ENCODE measurements around the gene C1orf35.

The C1orf35 gene

DNA sequence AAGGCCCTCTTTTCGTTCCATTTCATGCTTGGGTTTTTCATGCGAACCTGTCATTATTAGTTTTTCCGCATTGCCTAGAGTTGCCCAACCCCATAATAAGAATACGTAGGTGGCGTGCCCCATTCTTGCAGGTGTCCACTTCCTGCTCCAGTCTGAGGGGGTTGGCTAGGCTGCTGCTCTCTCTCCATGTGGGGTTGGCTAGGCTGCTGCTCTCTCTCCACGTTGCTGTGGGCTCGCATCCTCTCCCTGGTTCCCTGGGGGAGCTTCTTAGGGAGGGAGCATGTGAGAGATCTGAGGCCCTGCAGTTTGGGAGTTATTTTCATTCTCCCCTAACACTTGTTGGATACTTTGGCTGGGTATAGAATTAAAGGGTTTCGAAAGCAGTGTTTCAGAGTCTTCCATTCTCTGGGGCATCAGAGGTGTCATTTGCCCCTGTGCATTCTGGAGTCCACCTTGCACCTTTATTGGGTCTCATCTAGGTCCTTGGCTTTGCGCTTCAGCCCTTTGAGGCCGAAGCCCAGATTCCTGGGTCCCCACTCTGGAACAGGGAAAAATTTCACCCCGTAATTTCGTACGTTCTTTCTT is 8.6 kb downstream of the C1orf35 start:
- DNase-seq (ENCODE audit: low spot score): no peak

GRCh38 chr1:228093050-228093906 is 9.8 kb downstream of the C1orf35 start:
- no peak for DNase-seq (ENCODE audit: low spot score)

DNA sequence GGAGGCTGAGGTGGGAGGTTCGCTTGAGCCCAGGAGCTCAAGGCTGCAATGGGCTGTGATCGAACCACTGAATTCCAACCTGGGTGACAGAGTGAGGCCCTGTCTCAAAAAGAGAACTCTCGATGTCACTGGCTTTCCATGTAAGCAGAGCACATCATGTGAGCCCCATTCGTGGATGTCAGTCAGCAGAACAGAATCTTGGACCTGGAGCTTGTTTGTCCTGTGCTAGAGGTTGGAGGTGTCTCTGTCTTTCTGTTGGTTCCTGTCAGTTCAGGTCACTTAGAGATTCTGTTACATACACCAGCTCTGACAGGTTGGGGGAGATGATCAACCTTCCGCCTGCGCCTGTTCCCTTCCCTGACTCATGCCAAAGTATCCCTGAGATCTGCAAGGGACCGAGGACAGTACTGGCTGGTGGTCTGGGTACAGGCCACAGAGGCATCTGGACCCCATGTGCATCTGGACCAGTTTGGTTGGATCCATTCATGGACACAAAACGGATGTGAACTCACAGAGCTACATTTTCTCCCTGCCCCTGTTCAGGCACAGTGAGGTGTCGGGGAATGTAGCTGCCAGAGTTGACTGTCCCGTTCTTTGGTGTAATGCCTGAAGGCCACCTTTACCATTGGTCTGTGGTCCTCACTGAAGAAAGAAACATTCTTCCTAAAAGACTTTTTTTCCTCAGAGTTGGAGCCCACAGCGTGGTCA is 10.6 kb downstream of the C1orf35 start:
- no peak for DNase-seq (ENCODE audit: low spot score)

DNA sequence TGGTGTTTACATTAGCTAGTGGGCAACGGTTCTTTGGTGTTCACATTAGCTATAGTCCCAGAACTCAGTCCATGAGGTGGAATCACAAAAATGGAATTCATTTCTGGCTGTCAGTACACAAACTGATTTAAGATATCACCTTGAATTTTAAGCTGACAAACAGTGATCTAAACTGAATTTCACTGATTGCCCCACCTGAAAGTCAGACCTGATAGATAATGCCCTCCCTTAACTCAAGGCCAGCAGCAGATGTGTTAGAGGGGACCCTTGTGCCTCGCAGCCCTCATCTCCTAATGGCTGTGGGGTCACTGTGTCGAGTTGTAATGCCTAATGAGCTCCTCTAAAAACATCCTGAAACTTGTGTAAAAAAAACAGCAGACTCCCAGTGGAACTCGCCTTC is 12.0 kb downstream of the C1orf35 start:
- no peak for DNase-seq (ENCODE audit: low spot score)

- DNase-seq (ENCODE audit: low spot score): no peak
Observed at GRCh38 chr1:228090613-228091081, 12.5 kb downstream of the C1orf35 start.

DNA sequence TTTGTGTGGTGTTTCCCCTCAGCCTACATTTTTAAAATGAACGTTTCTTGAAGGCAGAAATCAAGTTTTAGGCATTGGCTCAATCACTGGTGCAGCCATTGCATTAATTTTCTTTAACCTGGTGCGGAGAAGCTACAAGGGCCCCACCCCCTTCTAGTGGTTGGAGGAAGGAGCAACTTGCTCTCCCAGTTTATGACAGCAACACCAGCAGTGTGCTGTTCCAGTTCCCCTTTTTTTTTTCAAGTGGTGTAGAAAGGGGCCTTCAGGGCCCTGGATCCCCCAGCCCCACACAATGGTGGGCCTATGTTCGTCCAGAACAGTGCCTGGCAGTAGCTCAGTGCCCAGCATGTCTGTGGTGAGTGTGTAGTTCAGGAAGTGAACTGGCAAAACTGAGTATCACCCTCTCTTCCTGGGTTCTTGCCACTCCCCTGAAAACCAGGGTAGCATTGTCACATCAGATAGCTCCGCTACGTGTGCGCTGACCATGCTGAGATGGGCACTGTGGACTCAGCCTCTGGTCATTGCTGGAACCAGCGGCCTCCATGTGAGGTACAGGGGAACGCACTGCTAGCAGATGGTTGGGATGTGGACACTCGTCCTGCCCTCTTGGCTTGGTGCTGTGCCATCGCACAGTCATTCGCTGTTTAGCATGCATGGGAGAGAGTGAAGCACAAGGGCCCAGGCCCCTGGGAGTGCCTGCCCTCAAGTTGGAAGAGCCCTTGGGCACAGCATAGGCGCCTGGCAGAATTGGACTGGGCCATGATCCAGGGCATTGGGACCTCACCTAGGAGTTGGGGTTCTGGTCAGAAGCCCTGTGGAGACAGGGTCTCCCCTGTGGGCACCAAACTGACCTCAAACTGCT is 13.4 kb downstream of the C1orf35 start:
- DNase-seq (ENCODE audit: low spot score): no peak

- DNase-seq (ENCODE audit: low spot score): no peak
Observed at GRCh38 chr1:228088586-228089498, 14.3 kb downstream of the C1orf35 start.

DNA sequence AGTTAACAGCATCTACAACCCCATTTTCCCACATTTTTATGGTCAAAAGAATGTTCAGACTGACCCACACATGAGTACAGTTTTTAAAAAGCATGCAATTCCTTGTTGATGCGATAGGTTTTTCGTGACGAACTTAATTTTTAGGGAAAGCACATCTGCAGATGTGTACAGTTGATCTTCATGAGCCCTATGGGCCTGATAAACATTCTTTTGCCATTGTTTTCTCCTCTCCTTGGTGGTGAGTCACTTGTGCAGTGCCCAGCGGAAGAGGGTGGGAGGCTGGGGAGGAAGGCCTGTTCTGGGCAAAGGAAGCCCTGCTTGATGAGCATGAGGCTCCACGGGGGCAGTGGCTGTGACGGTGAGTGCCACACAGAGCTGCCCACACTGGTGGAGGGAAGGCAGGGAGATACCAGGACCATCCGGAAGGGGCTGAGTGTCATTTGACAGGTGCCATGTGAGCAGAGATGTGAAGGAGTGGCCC is 15.3 kb downstream of the C1orf35 start:
- DNase-seq (ENCODE audit: low spot score): no peak

- DNase-seq (ENCODE audit: low spot score): no peak
Observed at GRCh38 chr1:228085287-228085951, 17.7 kb downstream of the C1orf35 start.

DNA sequence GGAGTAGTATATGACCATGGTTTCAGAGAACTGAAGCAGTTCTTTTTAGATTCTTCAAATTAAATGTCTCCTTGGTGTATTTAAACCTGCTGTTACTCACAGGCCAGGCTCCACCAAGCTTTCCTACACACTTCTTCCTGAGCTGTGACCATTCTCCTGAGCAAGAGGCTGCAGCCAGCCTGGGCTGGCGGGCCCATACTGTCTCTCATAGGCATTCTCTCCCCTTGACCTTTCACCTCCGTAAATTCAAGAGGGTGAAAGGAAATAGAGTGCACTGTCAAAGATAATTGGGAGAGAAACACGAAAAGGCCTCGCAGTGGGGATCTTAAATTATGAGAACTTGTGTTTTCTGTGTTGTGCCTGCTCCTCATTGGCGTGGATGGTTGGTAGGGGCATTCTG is 18.3 kb downstream of the C1orf35 start:
- DNase-seq (ENCODE audit: low spot score): no peak

DNA sequence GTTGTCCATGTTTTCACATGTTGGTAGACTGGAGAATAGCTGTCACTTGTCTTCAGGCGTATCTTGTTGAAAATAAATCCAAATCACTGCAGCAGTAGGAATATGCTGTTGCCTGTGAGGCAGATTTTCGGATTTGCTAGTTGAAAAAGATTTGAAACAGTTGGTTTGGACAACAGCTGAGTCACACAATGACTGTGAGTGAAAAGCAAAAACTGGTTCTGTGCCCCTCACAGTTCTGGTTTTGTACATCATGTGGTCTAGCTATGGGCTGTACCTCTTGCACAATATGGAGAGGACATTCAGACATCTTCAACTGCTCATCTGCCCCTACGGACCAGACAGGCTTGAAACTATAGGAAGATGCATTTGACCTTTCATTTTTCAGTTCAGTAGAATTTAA is 18.8 kb downstream of the C1orf35 start:
- no peak for DNase-seq (ENCODE audit: low spot score)

DNA sequence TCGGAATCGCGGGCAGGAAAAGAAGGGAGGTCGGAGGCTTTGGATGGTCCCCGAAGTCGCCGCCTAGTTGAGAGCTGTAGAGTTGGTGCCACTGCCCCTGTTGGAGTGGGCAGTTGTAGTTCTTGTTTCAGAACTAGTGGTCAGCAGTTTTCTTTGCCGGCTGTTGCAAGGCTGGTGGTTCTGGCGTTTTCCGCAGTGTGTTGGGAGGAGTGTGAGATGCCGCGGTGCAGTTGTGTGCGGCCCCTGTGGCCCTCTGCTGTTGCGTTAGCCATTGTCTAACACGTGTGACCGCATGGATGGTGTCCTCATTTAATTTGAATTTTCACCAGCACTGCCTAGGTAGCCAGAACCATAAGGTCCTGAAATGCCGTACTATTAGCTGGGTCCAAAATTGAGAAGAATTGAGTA is 19.2 kb downstream of the C1orf35 start:
- no peak for DNase-seq (ENCODE audit: low spot score)

GRCh38 chr1:228082918-228083870 is 19.9 kb downstream of the C1orf35 start:
- DNase-seq (ENCODE audit: low spot score): no peak

DNA sequence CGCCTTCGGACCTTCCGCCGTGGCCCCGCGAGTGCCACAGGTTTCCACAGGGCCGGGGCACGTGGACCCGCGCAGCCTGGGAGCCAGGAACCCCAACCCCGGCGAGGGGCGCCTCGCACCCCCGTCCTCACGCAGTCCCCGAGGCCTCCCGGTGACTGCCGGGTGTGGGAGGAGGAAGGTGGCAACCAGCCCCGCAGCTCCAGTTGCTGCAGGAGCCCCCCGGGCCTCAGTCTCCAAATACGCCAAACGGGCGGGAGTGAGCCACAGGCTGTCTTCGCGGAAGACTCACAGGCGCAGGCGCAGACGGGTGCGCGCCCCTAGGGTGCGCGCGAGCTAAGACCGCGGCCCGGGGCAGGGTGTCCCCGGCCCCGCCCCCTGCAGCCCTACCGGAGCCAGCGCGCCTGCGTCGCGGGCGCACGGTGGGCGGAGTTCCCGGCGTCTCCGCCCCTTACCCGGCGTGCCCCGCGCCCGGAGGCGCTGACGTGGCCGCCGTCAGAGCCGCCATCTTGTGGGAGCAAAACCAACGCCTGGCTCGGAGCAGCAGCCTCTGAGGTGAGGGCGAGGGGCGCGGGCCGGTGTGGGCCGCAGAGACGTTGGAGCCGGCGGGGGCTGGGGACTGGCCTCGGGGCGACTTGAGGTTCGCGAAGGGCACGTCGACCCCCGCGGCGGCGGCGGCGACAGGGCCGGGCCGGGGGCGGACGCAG is 20.8 kb downstream of the C1orf35 start, which contains the start of gene ARF1:
ARF1 (plus strand) TSS at position 495 of the 704 bp plus-strand sequence. CDS start 14,407 bp downstream, outside the sequence.
- peak; percentile 86 for DNase-seq (ENCODE audit: low spot score)

DNA sequence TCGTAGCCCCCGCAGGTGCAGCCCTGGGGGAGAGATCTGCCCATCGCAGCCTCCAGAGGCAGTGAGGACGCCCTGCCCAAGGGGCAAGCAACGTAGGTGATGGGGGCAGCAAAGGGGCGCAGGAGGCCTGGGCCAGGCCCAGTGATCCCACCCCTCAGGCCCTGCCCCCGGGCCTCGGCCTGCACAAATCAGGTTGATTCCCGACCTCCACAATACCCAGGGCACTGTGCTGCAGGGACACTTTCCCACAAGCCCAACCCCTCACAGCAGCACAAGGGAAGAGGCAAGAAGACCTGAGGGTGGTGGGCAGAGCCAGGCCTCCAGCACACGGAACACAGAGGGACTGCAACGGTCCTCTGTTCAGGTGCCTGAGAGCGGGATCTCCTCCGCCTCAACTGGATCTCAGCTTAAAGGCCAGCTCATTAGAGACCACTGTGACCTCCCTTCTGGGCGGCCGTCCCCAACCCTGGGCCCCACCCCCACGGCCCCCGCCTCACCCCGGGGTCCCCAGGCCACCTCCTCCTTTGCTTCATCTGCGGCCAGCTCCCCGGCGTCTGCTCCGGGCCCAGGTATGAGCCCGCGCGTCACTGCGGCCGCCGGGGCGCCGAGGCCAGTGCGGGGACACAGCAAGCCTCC is 21.4 kb downstream of the C1orf35 start:
- no peak for DNase-seq (ENCODE audit: low spot score)

GRCh38 chr1:228081144-228081543 is 22.0 kb downstream of the C1orf35 start:
- no peak for DNase-seq (ENCODE audit: low spot score)

DNA sequence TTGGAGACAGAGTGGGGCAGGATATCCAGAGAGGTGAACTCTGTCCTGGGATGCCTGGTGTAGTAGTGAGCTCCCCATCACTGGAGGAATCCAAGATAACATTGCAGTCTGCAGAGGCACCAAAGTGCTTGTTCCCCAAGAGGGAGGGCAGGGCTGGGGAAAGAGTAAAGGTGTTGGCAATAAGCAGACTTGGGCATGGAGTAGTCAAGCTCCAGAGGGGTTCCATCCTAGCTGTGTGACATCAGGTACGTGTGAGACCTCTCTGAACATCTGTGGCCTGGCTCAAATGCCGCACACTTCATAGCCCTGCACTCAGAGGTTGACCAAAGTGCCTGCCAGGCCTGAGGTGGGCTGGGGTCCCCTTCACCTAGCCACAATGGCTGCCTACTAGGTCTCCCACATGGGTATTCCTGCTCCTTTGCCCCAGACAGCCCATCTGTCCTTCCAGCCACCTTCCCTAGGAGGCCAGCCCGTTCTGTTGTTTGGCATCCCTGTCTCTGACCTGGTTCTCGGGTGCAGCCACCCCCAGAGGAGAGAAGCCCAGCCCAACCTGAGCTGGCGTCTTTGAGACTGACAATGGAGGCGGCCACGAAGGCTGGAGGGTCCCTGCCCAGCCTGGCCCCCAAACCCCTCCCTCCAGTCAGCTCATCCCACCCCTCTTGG is 23.4 kb downstream of the C1orf35 start:
- DNase-seq (ENCODE audit: low spot score): no peak
